Measurements from ENCODE around the gene TCF12.

GRCh38 chr15:57324590-57324890 is 406.1 kb downstream of the TCF12 start:
- no peak for TF ChIP-seq CTCF (IDR thresholded peaks at IDR 0.05)
- no peak for TF ChIP-seq POLR2A (IDR thresholded peaks at IDR 0.05)
- no peak for TF ChIP-seq POLR2AphosphoS5 (IDR thresholded peaks at IDR 0.05; ENCODE audit: insufficient read depth in 1 of 2, low read depth in 1 of 2)
